Right lobe of liver (tissue), 4 donors: Measurements from ENCODE around the gene EVC.

Experiments
- POLR2A ChIP-seq: fragments of 450-650 bp; IDR thresholded peaks from one replicate; pipeline ENCODE4 v1.6.1; 2017; ENCODE audit warnings: antibody characterized with exemption, mild to moderate bottlenecking
- TF ChIP-seq, protein P1 (sequence below), 4 donors: fragments of 200-600 bp in 3 of 4; fragments of 450-650 bp in 1 of 4; IDR thresholded peaks; one replicate each; pipeline versions ENCODE4 v1.5.1 to v1.8.0; 2016 to 2022; ENCODE audit warnings: antibody characterized with exemption in 4 of 4, mild to moderate bottlenecking in 2 of 4
- donor health status: DM: no; HTN: no; CAD: no.
- donor health status: DM: no; HTN: no; CAD: no.
- donor health status: DM: no; HTN: yes; CAD: no.

GRCh38 chr4:5683566-5683965, 27.4 kb upstream of the EVC start:
- TF ChIP-seq POLR2A = no peak
- TF ChIP-seq, protein P1, sequence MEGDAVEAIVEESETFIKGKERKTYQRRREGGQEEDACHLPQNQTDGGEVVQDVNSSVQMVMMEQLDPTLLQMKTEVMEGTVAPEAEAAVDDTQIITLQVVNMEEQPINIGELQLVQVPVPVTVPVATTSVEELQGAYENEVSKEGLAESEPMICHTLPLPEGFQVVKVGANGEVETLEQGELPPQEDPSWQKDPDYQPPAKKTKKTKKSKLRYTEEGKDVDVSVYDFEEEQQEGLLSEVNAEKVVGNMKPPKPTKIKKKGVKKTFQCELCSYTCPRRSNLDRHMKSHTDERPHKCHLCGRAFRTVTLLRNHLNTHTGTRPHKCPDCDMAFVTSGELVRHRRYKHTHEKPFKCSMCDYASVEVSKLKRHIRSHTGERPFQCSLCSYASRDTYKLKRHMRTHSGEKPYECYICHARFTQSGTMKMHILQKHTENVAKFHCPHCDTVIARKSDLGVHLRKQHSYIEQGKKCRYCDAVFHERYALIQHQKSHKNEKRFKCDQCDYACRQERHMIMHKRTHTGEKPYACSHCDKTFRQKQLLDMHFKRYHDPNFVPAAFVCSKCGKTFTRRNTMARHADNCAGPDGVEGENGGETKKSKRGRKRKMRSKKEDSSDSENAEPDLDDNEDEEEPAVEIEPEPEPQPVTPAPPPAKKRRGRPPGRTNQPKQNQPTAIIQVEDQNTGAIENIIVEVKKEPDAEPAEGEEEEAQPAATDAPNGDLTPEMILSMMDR (IDR thresholded peaks at IDR 0.05) = no peak
